ENCODE measurements around the gene HNRNPR.

DNA sequence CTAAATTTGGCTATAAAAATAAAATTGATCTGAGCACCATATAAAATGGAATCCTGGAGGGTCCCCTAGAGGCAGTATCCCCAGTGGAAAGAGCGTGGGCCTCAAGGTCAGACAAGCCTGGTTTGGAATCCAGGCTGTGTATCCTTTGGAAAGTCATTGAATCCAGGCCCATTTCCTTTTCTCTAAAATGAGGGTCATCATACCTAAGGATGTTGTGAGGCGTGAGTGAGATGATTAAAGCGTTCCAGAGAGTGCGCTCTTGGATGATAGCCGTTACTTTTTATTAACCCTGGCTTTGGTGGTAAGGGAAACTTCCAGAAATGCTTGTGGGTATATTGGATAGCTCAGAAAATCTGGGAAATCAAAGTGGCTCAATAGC lies 26.2 kb upstream of the HNRNPR start:
- TF ChIP-seq, protein P1, sequence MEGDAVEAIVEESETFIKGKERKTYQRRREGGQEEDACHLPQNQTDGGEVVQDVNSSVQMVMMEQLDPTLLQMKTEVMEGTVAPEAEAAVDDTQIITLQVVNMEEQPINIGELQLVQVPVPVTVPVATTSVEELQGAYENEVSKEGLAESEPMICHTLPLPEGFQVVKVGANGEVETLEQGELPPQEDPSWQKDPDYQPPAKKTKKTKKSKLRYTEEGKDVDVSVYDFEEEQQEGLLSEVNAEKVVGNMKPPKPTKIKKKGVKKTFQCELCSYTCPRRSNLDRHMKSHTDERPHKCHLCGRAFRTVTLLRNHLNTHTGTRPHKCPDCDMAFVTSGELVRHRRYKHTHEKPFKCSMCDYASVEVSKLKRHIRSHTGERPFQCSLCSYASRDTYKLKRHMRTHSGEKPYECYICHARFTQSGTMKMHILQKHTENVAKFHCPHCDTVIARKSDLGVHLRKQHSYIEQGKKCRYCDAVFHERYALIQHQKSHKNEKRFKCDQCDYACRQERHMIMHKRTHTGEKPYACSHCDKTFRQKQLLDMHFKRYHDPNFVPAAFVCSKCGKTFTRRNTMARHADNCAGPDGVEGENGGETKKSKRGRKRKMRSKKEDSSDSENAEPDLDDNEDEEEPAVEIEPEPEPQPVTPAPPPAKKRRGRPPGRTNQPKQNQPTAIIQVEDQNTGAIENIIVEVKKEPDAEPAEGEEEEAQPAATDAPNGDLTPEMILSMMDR (IDR thresholded peaks at IDR 0.05): no peak
- TF ChIP-seq POLR2A (IDR thresholded peaks at IDR 0.05; ENCODE audit: low read depth): no peak
- TF ChIP-seq POLR2AphosphoS5 (IDR thresholded peaks at IDR 0.05): no peak
- TF ChIP-seq EP300 (IDR thresholded peaks at IDR 0.05): no peak
